GM18861 (cell line): Measurements from ENCODE around the gene SPSB2.

Experiments
- ATAC-seq: cut with Tn5 transposase; IDR thresholded peaks from one replicate; pipeline ENCODE4 v1.9.1; 2021; ENCODE audit not compliant: unreplicated experiment

Gene SPSB2

GRCh38 chr12:6833189-6833890 lies 39.8 kb downstream of the SPSB2 start:
- no peak for ATAC-seq

GRCh38 chr12:6832125-6832524 lies 41.0 kb downstream of the SPSB2 start:
- ATAC-seq = no peak

- ATAC-seq = no peak
These were observed 41.6 kb downstream of the SPSB2 start for GRCh38 chr12:6831450-6831995.

- no peak for ATAC-seq
These were observed 42.1 kb downstream of the SPSB2 start for GRCh38 chr12:6830999-6831398.

- ATAC-seq = no peak
These were observed 42.7 kb downstream of the SPSB2 start for GRCh38 chr12:6830286-6830890.

GRCh38 chr12:6829536-6830220 lies 43.4 kb downstream of the SPSB2 start:
- no peak for ATAC-seq

GRCh38 chr12:6828781-6829535 lies 44.1 kb downstream of the SPSB2 start:
- no peak for ATAC-seq

GRCh38 chr12:6827982-6828780 lies 44.9 kb downstream of the SPSB2 start, which contains the start of gene P3H3:
P3H3 (plus strand) TSS chr12:6828407; CDS start chr12:6828441, 34 bp downstream.
- no peak for ATAC-seq

GRCh38 chr12:6827437-6827911 lies 45.6 kb downstream of the SPSB2 start:
- ATAC-seq = no peak

- no peak for ATAC-seq
These were observed 46.2 kb downstream of the SPSB2 start for GRCh38 chr12:6826734-6827436.

- ATAC-seq = no peak
These were observed 46.9 kb downstream of the SPSB2 start for GRCh38 chr12:6826125-6826733.

GRCh38 chr12:6825398-6826124 lies 47.5 kb downstream of the SPSB2 start:
- ATAC-seq = no peak

- no peak for ATAC-seq
These were observed 48.2 kb downstream of the SPSB2 start for GRCh38 chr12:6824901-6825381.

- no peak for ATAC-seq
These were observed 48.9 kb downstream of the SPSB2 start for GRCh38 chr12:6824085-6824775.

GRCh38 chr12:6823182-6824084 lies 49.7 kb downstream of the SPSB2 start:
- no peak for ATAC-seq

GRCh38 chr12:6822426-6823135 lies 50.5 kb downstream of the SPSB2 start:
- no peak for ATAC-seq
